GM21367 (cell line): ENCODE results near the gene EML4.

Source experiments
- ATAC-seq: cut with Tn5 transposase; IDR thresholded peaks from one replicate; pipeline ENCODE4 v1.9.1; 2021; ENCODE audit not compliant: unreplicated experiment

The EML4 gene

DNA sequence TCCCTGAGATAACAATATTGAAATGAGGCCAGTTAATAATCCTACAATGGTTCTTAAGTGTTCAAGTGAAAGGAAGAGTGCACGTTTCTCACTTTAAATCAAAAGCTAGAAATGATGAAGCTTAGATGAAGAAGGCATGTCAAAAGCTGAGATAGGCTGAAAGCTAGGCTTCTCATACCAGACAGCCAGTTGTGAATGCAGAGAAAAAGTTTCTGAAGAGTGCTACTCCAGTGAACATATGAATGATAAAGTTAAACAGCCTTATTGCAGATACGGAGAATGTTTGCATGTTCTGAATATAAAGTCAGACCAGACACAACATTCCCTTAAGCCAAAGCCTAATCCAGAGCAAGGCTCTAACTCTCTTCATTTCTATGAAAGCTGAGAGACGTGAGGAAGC lies 51.4 kb downstream of the EML4 start:
- no peak for ATAC-seq

DNA sequence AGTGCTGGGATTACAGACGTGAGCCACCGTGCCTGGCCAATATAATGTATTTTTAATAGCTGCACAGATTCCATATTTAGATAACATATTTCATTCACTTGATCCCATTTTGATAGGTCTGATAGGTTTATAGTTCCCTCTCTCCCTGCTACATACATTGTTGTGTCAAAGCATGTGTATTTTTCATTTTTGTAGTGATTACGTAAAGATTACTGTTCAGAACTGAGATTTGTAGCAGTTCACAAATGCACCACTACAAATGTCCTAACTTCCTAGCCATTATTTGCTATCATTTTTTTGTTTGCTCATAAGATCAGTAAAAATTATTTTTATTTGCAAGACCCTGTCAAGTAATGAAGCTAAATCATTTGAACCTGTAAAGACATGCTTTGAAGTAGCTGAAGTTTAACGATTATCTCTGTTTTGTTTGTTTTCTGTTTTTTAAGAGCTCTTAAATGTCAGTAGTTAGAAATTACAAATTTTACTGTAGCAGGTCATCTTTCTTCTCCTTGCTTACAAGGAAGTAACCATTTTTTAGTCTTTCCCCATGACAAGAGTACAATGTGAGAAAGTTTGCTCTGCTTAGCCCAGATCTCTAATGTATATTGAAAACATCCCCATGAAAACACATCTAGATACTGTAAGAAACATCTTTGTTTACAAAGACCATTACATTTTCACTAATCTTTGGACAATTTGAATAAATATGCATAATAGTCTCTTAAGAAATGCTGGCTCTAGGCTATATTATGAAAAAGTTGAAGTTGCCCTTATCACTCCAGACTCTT lies 54.1 kb downstream of the EML4 start:
- no peak for ATAC-seq

DNA sequence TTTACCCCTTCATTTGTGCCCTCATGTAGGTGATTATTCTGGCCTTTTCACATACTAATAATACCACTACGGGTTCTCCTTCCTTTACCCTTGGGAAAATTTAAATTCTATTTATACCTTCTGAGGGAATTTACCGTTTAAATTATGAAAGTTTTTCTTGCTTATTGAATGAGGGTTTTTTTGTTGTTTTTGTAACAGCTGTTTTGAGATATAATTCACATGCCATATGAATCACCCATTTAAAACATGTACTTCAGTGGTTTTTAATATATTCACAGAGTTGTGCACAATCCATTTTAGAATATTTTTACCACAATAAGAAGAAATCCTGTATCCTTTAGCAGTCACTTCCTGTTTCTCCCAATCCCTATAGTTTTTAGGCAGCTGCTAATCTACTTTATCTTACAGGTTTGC lies 54.7 kb downstream of the EML4 start:
- ATAC-seq: no peak

DNA sequence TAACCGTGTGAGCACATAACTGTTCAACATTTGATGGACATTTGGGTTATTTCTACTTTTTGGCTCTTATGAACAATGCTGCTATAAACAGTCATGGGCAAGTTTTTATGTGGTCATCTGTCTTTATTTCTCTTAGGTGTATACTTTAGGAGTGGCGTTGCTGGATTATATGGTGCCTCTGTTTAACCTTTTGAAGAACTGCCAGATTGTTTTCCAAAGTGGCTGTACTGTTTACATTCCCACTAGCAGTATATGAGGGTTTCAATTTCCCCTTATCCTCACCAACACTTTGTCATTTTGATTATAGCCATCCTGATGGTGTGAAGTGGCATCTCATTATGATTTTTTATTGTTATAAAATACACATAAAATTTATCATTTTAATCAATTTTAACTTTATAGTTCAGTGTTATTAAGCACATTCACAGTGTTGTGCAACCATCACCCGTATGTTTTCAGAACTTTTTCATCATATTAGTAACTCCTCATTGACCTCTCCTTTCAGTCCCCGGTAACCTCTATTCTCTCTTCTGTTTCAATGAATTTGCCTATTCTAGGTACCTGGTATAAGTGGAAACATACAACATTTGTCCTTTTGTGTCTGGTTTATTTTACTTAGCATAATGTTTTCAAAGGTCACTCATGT lies 55.4 kb downstream of the EML4 start:
- ATAC-seq: no peak

DNA sequence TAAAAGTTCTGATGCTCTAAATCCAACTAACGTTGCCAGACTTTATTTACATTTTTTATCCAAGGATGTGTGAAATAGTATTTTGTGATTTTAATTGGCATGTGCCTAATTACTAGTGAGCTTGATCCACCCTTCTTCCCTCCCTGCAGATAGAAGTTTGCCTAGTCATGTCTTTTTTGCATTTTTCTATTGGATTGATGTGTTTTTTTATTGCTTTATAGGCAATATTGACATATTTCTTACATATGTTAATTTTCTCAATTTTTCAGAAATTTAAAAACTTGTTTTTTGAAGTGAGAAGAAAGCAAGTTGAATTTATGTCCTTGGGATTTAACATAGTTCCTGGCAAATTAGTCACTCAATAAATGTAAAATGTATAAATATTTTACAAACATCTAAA lies 56.4 kb downstream of the EML4 start:
- no peak for ATAC-seq

DNA sequence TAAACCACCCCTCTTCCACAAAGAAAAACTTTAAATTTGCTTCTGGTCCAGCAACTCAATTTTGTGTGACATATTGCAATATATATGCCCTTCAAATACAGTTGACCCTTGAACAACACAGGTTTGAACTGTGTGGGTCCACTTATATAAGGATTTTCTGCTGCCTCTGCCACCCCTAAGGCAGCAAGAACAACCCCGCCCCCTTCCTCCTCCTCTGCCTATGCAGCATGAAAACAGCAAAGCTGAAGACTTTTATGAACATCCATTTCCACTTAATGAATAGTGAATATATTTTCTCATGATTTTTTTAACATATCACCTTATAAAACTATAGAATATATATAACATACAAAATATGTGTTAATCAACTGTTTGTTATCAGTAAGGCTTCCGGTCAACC lies 58.3 kb downstream of the EML4 start:
- no peak for ATAC-seq

DNA sequence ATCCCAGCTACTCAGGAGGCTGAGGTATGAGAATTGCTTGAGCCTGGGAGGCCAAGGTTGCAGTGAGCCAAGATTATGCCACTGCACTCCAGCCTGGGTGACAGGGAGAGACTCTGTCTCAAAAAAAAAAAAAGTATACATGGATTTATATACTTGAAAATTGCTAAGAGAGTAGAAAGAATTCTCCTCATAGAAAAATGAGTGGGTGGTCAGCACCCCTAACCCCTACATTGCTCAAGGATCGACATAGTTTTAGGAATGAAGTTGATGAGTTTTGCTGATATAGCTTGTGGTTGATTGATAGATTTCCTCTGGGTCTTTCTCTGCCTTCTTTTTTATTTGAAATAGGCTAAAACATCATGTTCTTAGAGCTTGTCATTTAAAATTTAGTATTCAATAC lies 58.9 kb downstream of the EML4 start:
- no peak for ATAC-seq

DNA sequence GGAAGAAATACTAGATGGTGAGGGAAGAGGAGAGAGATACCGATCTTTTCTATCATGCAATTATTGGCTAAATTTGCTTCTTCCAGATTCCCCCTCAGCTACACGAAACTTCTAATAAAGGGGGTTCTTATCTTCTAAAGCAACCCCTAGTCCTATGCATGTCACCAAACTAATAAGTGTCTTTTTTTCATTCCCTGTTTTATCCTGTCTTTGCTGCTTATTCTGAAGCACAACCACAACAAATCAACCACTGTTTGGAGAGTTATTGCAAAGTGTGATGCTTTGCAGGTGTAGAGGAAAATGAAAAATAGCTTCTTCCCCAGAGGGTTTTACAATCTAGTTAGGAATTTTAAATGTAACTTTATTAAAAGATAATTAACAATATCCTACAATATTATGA lies 60.8 kb downstream of the EML4 start:
- no peak for ATAC-seq

DNA sequence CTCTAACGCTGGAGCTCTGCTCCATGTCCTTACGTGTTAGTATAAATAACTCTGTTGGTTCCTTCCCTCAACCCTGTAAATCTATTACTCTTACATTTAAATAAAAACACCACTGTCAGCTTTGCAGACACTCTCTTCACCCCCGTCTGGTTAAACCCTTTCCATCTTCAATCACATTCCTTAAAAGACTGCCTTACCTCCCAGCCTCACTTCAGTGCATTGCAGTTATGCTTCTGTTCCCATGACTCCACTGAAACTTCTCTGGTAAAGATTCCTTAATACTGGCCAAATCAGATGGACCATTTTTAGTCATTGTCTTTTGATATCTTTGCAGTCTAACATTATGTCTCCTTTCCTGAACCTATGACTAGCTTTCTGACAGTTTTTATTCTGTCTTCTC lies 61.7 kb downstream of the EML4 start:
- ATAC-seq: no peak

DNA sequence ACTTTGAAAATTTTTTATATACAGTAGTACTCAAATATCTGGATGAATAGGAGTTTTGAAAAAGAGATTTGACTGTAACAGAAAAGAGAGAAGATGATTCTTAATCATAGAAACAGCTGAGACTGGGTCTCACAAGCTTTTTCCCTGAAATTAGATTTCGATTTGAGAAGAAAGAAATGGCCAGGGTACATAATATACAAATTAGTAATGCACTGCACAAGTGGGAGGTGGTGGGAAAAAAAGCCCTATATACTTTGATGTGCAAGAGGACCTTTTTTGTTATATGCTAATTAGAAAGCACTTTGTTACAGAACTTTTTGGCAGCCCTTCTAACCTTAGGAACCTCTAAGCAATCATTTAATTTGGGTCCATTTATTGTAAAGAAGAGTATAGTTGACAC lies 62.9 kb downstream of the EML4 start:
- ATAC-seq: no peak

DNA sequence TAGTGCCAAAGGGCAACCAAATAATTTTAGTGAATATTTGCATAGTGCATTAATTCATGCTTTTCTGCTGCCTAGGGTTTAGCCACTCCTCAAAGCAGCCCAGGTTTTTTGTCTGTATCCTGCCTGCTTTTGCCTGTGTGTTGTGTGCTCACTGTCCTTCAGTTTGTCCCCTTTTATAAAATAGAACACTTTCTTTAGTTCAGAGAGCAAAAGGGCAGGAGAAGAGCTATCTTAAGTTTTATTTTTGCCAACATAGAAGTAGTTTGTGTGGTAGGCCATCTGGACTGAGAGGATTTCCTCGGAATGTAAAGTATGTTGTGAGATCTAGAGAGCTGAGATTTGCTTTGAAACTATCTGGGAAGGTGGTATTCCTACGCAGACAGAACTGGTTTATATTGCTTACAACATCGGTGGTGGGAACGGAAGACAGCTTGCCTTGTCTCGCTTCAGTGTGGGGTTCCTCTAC lies 64.9 kb downstream of the EML4 start:
- ATAC-seq: no peak

DNA sequence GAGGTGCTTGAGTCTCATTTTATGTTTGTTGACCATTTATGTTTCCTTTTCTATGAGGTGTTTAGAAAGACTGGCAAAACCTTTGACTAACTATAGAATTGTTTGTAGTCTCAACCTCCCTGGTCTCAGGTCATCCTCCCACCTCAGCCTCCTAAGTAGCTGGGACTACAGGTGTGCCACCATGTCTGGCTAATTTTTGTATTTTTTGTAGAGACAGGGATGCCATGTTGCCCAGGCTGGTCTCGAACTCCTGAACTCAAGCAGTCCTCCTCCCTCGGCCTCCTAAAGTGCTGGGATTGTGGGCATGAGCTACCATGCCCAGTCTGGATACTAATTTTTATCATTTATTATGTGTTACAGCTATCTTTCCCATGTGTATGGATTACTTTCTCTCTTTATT lies 67.8 kb downstream of the EML4 start:
- ATAC-seq: no peak

DNA sequence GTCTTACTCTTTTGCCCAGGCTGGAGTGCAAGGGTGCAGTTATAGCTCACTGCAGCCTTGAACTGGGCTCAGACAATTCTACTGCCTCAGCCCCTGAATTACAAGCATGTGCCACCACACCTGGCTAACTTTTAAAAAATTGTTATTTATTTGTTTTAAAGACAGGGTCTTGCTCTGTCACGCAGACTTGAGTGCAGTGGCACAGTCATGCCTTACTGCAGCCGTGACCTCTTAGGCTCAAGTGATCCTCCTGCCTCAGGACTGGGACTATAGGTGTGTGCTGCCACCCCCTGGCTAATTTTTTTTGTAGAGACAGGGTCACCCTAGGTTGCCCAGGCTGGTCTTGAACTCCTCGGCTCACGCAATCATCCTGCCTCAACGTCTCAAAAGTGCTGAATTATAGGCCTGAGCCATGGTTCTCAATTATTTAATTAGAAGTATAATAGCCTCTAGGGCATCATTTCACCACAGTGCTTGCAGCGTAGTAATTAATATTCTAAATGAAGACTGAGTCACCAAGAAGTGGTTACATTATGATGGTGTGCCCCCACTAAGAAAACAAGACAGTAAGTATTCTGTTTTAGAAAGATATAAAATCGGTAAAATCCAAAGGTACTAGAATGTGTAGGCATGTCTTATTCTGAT lies 69.6 kb downstream of the EML4 start:
- ATAC-seq: no peak

DNA sequence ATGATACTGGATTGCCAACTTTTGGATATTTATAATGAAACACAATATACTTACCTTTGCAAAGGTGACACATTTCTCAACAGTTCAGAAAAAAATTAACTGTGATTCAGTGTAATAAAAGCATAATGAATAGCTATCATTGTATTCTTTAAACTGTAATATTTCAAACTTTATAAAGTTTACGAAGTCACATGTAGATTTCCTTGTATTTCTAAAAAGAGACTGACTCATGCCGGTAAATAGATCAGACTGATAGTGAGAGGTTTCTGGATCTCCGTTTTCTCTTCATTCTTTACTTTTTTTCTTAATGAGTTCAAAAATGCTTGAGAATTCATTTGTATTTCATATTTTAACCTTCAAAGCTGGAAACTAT lies 70.1 kb downstream of the EML4 start:
- no peak for ATAC-seq

DNA sequence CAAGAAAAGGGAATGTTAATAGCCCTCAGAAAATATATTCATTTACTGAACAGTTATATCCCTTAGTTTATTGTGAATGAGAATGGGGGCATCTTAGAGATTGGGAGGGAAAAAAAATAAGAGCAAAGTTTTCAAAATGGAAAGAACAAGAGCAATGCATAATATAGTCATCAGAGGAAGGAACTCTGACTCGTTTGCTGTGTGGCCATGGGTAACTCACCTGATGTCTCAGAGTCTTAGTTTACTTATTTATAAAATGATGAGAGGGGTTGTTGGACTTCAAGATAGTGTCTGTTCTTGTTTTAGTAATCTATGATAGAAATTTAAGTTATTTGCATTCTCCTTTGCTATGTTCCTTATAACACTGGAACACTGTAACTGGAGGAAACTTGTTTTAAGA lies 70.7 kb downstream of the EML4 start:
- no peak for ATAC-seq

DNA sequence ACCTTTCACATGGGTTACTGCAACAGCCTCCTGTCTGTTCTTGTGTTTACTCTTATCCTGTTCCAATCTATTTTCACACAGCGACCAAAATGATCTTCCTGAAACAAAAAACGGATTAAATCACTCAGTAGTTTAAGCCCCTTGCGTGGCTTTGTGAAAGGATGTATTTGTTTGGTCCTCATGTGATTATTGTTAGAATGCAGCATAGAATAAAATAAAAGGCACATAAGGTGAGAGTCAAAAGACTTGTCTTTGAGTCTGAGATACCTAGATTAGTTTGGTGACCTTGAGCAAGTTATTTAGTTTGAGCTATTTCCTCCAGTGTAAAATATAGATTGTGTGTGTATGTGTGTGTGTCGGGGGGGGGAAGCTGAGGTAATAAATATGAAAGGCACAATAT lies 72.4 kb downstream of the EML4 start:
- no peak for ATAC-seq

DNA sequence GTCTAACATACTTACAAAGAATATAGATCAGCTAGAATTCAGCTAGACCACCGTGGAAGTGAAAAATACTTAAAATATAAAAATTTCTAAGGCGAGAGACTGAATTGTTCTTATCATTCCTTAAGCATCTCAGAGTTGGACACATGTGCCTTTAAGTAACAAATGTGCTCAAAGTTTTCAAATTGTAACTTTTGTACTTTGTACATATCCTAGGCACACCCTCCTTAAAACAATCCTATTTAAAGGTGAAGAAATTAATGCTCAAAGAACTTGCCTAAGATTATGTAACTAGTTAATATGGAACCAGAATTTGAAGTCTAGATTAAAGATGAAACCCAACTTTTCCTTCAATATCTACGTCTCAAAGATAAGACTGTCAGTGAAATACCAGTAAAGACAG lies 74.1 kb downstream of the EML4 start:
- ATAC-seq: no peak

DNA sequence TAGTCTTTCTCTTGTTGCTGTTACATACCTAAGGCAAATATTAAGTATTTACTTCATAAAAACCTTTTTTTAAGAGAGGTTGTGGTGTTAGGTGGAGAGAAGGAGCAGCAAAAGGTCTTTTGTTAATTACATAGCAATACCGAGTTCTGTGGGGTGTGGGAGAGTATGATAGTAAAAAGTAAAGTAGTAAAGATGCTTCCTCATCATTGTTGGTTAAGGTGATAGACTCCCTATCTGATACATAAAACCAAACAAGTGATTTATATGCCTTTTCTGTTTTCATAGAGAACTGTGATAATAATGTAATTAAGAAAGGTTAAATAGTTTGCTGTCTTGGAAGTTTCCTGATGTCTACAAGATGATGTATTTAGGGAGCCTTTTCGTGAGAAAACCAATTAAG lies 75.4 kb downstream of the EML4 start:
- ATAC-seq: no peak

DNA sequence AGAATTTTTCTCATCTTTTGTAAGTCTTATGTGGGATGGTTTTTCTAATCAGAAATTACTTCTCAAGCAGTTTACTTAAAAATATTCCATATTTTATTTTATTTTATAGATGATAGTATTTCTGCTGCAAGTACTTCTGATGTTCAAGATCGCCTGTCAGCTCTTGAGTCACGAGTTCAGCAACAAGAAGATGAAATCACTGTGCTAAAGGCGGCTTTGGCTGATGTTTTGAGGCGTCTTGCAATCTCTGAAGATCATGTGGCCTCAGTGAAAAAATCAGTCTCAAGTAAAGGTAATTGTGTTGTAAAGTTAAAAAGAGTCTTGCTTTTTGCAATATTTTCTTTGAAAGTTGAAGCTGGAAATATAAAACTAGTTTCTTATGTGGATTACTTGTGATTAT lies 76.2 kb downstream of the EML4 start:
- ATAC-seq: no peak

DNA sequence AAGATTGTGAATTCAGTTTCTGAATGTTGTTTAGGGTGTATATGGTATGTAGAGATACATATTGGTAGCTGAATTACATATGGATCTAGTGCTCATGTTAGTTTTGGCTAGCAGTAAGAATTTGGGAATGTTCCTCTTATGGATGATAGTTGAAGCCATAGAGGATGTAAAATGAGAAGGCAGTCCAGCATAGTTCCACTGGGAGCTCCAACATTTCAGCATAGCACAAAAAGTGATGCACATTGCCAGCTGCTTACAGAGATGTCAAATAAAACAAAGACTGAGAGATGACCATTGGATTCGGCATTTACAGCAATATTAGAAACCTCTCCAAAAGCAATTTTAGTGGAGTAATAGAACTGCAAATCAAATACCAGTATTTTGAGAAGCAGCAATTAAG lies 77.4 kb downstream of the EML4 start:
- ATAC-seq: no peak

DNA sequence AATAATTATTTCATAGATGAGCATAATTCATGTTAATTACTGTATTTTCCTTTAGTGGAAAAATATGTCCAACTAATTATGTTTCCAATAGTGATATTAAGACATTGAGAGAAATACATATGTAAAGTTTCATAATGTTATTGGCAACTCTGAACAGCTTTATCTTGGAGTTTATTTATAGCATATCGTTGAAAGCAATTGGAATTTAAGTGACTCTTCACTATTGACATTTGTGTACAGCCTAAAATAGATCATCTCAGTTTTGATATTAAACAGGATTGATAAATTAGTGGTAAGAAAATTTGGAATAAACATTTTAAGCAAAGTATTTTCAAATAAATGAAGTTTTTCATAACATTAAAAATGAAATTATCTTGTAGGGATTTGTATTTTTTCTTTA lies 79.7 kb downstream of the EML4 start:
- no peak for ATAC-seq

DNA sequence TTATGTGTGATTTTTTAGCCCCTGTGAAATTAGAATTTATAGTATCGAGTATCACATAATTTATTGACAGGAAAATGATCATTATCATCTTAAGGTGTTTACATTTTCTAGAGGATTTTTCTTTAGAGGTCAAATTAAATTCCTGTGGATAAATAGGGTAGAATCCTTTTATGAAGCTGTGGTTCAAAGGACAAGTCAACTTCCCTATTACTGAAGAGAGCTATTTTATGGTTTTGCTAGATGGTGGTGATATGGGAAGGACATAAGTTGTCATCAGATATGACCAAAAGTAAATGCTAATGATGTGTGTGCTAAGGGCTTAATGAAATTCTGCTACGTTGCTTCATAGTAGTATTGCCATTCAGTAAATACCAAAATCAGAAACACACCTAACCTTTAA lies 80.1 kb downstream of the EML4 start:
- ATAC-seq: no peak
